ENCODE data around the gene LRIG1.

Gene LRIG1

DNA sequence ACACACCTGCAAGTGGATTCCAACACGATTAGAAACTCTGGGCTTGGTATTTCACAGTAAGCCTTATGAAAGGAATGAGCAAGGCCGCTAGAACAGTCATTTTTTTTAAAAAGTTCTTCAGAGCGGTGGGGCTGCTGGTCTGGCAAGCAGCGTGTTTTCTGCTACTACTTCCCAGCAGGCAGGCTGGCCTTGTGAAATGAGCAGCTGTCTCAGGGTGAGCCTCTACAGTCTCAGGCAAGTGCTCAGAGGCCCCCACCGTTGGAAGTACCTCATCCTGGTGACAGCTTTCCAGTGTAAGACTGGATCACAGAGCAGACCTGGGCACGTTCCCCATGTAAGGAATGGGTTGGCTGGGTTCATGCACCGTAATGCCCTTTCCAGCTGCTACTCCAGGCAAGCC, 119.2 kb downstream of the LRIG1 start:
- H3K27ac ChIP-seq: no peak overlapping the region
- TF ChIP-seq, protein P1, sequence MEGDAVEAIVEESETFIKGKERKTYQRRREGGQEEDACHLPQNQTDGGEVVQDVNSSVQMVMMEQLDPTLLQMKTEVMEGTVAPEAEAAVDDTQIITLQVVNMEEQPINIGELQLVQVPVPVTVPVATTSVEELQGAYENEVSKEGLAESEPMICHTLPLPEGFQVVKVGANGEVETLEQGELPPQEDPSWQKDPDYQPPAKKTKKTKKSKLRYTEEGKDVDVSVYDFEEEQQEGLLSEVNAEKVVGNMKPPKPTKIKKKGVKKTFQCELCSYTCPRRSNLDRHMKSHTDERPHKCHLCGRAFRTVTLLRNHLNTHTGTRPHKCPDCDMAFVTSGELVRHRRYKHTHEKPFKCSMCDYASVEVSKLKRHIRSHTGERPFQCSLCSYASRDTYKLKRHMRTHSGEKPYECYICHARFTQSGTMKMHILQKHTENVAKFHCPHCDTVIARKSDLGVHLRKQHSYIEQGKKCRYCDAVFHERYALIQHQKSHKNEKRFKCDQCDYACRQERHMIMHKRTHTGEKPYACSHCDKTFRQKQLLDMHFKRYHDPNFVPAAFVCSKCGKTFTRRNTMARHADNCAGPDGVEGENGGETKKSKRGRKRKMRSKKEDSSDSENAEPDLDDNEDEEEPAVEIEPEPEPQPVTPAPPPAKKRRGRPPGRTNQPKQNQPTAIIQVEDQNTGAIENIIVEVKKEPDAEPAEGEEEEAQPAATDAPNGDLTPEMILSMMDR (IDR thresholded peaks at IDR 0.05): no peak
- no peak overlapping the region for H3K4me3 ChIP-seq
- DNase-seq (ENCODE audit: low spot score): no peak

DNA sequence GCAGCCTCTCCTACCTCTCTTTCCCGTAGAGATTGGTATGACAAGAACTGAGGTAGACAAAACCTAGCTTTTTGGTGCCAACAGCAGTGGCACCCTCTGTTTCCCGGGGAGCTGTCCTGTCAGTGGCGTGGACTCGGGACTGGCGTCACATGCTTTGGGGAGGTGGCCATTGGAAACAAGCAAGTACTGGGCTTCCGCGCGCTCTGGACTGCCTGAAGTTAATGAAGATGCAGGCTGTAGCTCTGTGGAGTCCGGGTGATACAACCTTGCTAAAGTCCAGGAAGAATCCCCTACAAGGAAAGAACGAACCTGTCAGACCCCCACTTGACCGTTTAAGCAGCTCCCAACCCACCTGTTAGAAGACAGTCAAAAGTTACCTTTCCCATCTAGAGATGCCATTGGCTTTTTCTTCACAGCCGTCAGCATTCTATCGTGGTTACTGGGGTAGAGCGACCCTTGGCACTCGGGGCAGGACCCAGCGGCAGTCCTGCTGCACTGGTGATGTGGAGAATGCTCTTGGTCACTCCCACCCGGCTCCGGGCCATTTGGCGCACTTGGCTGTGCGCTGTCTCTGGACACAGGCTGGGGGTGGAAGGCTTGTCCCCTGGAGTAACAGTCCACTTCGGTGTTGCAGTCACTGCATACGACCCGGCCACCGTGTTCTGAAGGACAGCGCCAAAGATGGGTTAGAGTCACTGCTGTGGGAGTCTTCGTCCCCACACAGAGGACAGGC, 120.5 kb downstream of the LRIG1 start:
- no peak for DNase-seq (ENCODE audit: low spot score)
- Histone ChIP-seq H3K4me3 (no peak overlapping the region), H3K27ac (no peak overlapping the region)
- TF ChIP-seq, protein P1 (IDR thresholded peaks at IDR 0.05): no peak

GRCh38 chr3:66379565-66379964, 121.3 kb downstream of the LRIG1 start:
- H3K27ac ChIP-seq: no peak overlapping the region
- H3K4me3 ChIP-seq: no peak overlapping the region
- no peak for DNase-seq (ENCODE audit: low spot score)
- TF ChIP-seq, protein P1 (IDR thresholded peaks at IDR 0.05): no peak

DNA sequence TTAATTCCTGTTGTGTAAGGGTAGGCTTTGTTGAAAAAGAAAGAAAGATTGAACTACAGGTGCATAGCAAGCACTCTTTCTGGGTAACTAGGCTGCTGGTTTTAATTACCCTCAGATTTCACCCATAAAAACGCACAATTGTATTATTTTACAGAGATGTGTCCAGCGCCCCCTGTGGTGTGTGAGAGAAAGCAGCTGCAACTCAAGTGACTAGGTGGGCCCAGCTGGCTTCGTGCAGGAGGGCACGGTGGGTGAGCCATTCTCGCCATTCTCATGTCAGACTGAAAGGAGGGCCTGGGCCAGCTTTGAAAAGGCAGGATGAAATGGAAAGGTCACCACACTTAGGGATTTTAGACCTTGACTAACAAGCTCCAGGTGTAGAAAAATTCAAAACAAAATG, 122.6 kb downstream of the LRIG1 start:
- no peak overlapping the region for H3K27ac ChIP-seq
- no peak overlapping the region for H3K4me3 ChIP-seq
- TF ChIP-seq, protein P1 (IDR thresholded peaks at IDR 0.05): peak; percentile 13
- DNase-seq (ENCODE audit: low spot score): no peak

DNA sequence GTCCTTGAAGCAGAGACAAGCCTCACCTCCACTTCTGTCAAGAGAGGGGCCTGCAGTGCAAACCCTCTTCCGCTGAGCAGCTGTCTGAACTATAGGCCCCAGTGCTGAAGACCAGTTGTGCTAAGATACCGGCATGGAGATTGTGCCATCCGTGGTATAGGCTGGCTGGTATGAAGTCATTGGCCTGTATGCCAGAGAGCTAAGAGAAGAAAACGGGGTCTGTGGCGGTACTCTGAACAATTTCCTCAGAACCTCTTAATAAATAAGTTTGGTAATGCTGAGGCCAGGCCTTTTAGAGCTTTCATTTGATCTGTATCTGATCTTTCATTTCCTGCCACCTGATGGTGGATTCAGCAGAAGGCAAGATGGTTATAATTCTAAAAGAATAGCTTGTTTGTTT, 123.0 kb downstream of the LRIG1 start:
- Histone ChIP-seq H3K4me3 (no peak overlapping the region), H3K27ac (no peak overlapping the region)
- TF ChIP-seq, protein P1 (IDR thresholded peaks at IDR 0.05): no peak
- DNase-seq (ENCODE audit: low spot score): no peak

- no peak for DNase-seq (ENCODE audit: low spot score)
- H3K27ac ChIP-seq: no peak overlapping the region
- no peak overlapping the region for H3K4me3 ChIP-seq
- TF ChIP-seq, protein P1 (IDR thresholded peaks at IDR 0.05): no peak
Observed at GRCh38 chr3:66376568-66376967, 124.3 kb downstream of the LRIG1 start.

DNA sequence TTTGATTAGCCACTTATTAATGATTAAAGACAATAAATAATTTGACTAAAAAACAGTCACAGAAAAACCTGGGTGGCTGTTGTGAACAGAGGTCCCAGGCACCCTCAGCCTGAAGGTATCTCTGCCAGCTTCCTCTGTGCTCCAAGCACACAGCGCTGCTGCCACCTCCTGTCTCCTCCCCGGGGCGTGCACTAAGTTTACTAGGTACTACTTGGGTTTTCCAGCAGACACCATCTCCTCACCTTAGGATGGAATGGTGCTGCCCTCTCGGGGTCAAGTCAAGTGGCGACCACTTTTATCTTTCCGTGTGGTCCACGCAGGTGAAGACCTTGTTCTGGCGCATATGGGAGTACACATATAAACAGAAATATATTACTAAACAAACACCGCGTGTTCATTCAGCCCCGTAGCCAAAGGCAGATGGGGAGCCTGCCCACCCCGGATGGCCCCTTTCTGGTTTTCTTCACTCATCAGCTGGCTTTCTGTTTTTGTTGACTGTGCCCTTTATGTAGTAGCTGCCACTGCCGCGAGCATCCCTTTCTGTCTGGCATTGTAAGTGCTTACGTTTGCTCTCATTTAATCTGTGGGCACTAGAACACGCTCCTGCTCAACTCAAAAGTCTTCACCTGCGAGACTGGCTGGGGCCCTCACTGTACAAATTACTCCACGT, 128.0 kb downstream of the LRIG1 start:
- TF ChIP-seq, protein P1 (IDR thresholded peaks at IDR 0.05): no peak
- no peak overlapping the region for H3K27ac ChIP-seq

More for the DNA sequence above, 128.0 kb downstream of the LRIG1 start:
- DNase-seq (ENCODE audit: low spot score): no peak
- no peak overlapping the region for H3K4me3 ChIP-seq

Measured in coronary artery (tissue), 2 donors.